GM18861 (cell line): ENCODE measurements around the gene FMNL2.
A peak's percentile ranks its signal among the peaks of the same experiment; 100 is the strongest.
"Not testable (repeated sequence)": the region's sequence is repeated elsewhere in the genome, so short reads cannot be mapped to it uniquely, and the experiment has no call there.

Experiments
- ATAC-seq: cut with Tn5 transposase; IDR thresholded peaks from one replicate; pipeline ENCODE4 v1.9.1; 2021; ENCODE audit not compliant: unreplicated experiment

Gene FMNL2

GRCh38 chr2:152466980-152467676 lies 132.2 kb downstream of the FMNL2 start:
- peak; percentile 90 for ATAC-seq

- ATAC-seq: no peak
Observed at GRCh38 chr2:152467677-152468410, 132.9 kb downstream of the FMNL2 start.

GRCh38 chr2:152468899-152469692 lies 134.1 kb downstream of the FMNL2 start:
- ATAC-seq: no peak

GRCh38 chr2:152470861-152471854 lies 136.2 kb downstream of the FMNL2 start:
- ATAC-seq: no peak

- ATAC-seq: no peak
Observed at GRCh38 chr2:152472481-152472887, 137.5 kb downstream of the FMNL2 start.

- ATAC-seq: no peak
Observed at GRCh38 chr2:152473151-152473857, 138.3 kb downstream of the FMNL2 start.

- ATAC-seq: not testable (repeated sequence)
Observed at GRCh38 chr2:152474523-152474922, 139.5 kb downstream of the FMNL2 start.

- ATAC-seq: no peak
Observed at GRCh38 chr2:152475982-152476381, 141.0 kb downstream of the FMNL2 start.

GRCh38 chr2:152477347-152478092 lies 142.5 kb downstream of the FMNL2 start:
- no peak for ATAC-seq

GRCh38 chr2:152479282-152479681 lies 144.3 kb downstream of the FMNL2 start:
- ATAC-seq: no peak

GRCh38 chr2:152480821-152481399 lies 145.9 kb downstream of the FMNL2 start:
- no peak for ATAC-seq

GRCh38 chr2:152481881-152482583 lies 147.1 kb downstream of the FMNL2 start:
- ATAC-seq: no peak

GRCh38 chr2:152483276-152484063 lies 148.5 kb downstream of the FMNL2 start:
- no peak for ATAC-seq

GRCh38 chr2:152485954-152486736 lies 151.2 kb downstream of the FMNL2 start:
- no peak for ATAC-seq

- no peak for ATAC-seq
Observed at GRCh38 chr2:152486737-152487400, 151.9 kb downstream of the FMNL2 start.

- ATAC-seq: no peak
Observed at GRCh38 chr2:152488075-152488474, 153.1 kb downstream of the FMNL2 start.
